B cell (primary cell): Measurements from ENCODE around the gene DOCK8. TPM values are rescaled to one million over a fixed set of nuclear protein-coding genes. Genes with fewer than 3 reads are reported as not detected.

Experiments used
- ATAC-seq: fragments of 200-7000 bp; cut with Tn5 transposase; one replicate; pipeline ENCODE4 v1.10.0; 2021; ENCODE audit warnings: low read depth, mild to moderate bottlenecking, moderate number of reproducible peaks, moderate library complexity
- CTCF ChIA-PET: fragments of 350-600 bp; sonication (Branson Sonifier 250); formaldehyde crosslinking; loops from one replicate; lab custom pipeline; 2021; ENCODE audit warnings: antibody characterized with exemption, inconsistent platforms; lab: Charles Lee
- POLR2A ChIA-PET: fragments of 350-600 bp; sonication (Branson Sonifier 250); formaldehyde crosslinking; loops from one replicate; lab custom pipeline; 2021; ENCODE audit warnings: antibody characterized with exemption; lab: Charles Lee
- DNase-seq: peaks from one replicate; pipeline ENCODE4 v3.0.0; 2013
- H2AFZ ChIP-seq: 2 replicates; pipeline ENCODE4 v1.6.1; 2012; ENCODE audit warnings: mild to moderate bottlenecking, low read depth, low read length; ENCODE audit not compliant: insufficient read depth, poor library complexity, severe bottlenecking
- H3K27ac ChIP-seq, 2 donors: 1 replicate in 1 of 2; 2 replicates in 1 of 2; pipeline ENCODE4 v1.5.1; 2012 to 2013; ENCODE audit warnings: low read length in 2 of 2, mild to moderate bottlenecking in 2 of 2, moderate library complexity in 1 of 2
- H3K27me3 ChIP-seq, 4 experiments: fragments of 200-600 bp in 1 of 4; sonication (generic) in 1 of 4; replicated peaks in 1 of 4; 1 replicate in 2 of 4; 2 replicates in 2 of 4; pipeline versions ENCODE4 v1.6.1 to v1.7.0; 2013 to 2016; ENCODE audit warnings: low read length in 3 of 4, mild to moderate bottlenecking in 2 of 4, mixed read lengths in 1 of 4, moderate library complexity in 1 of 4; ENCODE audit not compliant: insufficient read depth in 4 of 4, control insufficient read depth in 3 of 4; ENCODE audit errors: control extremely low read depth in 1 of 4
- H3K36me3 ChIP-seq, 2 experiments: replicated peaks in 1 of 2; 1 replicate in 1 of 2; 2 replicates in 1 of 2; pipeline versions ENCODE4 v1.6.1 to v1.7.1; 2013; ENCODE audit warnings: low read length in 1 of 2; ENCODE audit not compliant: insufficient read depth in 2 of 2, control insufficient read depth in 1 of 2; ENCODE audit errors: control extremely low read depth in 1 of 2, extremely low read depth in 1 of 2
- H3K4me1 ChIP-seq, 2 donors: fragments of 200-600 bp in 1 of 2; sonication (generic) in 1 of 2; 1 replicate in 1 of 2; 2 replicates in 1 of 2; pipeline versions ENCODE4 v1.5.1 to v1.6.1; 2013 to 2017; ENCODE audit warnings: low read length in 2 of 2; ENCODE audit not compliant: control insufficient read depth in 2 of 2, insufficient read depth in 2 of 2
- H3K4me2 ChIP-seq: replicated peaks from 2 replicates; pipeline ENCODE3; 2012; ENCODE audit warnings: mild to moderate bottlenecking, low read depth, low read length; ENCODE audit not compliant: poor library complexity, severe bottlenecking
- H3K4me3 ChIP-seq, 5 experiments: fragments of 200-600 bp in 1 of 5; sonication (generic) in 1 of 5; 1 replicate in 3 of 5; 2 replicates in 2 of 5; pipeline versions ENCODE4 v1.5.1 to v1.7.0; 2011 to 2016; ENCODE audit warnings: low read length in 4 of 5, mild to moderate bottlenecking in 4 of 5, low read depth in 2 of 5, control low read depth in 1 of 5, moderate library complexity in 1 of 5; ENCODE audit not compliant: insufficient read depth in 1 of 5; ENCODE audit errors: control extremely low read depth in 1 of 5, extremely low read depth in 1 of 5
- H3K79me2 ChIP-seq: fragments of 200-600 bp; sonication (generic); one replicate; pipeline ENCODE4 v1.6.0; 2016; ENCODE audit warnings: low read length; ENCODE audit not compliant: control insufficient read depth, insufficient read depth
- H3K9ac ChIP-seq: fragments of 200-600 bp; sonication (generic); 2 replicates; pipeline ENCODE4 v1.6.1; 2017; ENCODE audit warnings: mild to moderate bottlenecking, low read length, moderate library complexity
- H3K9me3 ChIP-seq, 3 donors: one replicate each; pipeline versions ENCODE4 v1.6.1 to v1.7.1; 2013; ENCODE audit warnings: low read length in 2 of 3; ENCODE audit not compliant: control insufficient read depth in 2 of 3, insufficient read depth in 1 of 3; ENCODE audit errors: control extremely low read depth in 1 of 3
- H4K20me1 ChIP-seq: 2 replicates; pipeline ENCODE4 v1.6.0; 2012; ENCODE audit warnings: mild to moderate bottlenecking, low read length; ENCODE audit not compliant: insufficient read depth, control insufficient read depth, poor library complexity, severe bottlenecking
- H3K27ac Mint-ChIP-seq: one replicate; pipeline ENCODE4 v1.8.0; 2021; ENCODE audit warnings: mixed read lengths
- H3K27me3 Mint-ChIP-seq: one replicate; pipeline ENCODE4 v1.8.0; 2021; ENCODE audit warnings: mixed read lengths
- H3K4me1 Mint-ChIP-seq: one replicate; pipeline ENCODE4 v1.8.0; 2021; ENCODE audit warnings: mixed read lengths
- H3K4me3 Mint-ChIP-seq: one replicate; pipeline ENCODE4 v1.8.0; 2021; ENCODE audit warnings: mixed read lengths
- H3K9me3 Mint-ChIP-seq: one replicate; pipeline ENCODE4 v1.8.0; 2022; ENCODE audit warnings: mixed read lengths; ENCODE audit not compliant: insufficient read depth
- CTCF ChIP-seq: fragments of 200-600 bp; IDR thresholded peaks from one replicate; pipeline ENCODE4 v1.8.0; 2022; ENCODE audit warnings: antibody characterized with exemption, mild to moderate bottlenecking
- EZH2 ChIP-seq: IDR thresholded peaks from 2 replicates; pipeline ENCODE4 v1.6.1; 2012; ENCODE audit warnings: borderline replicate concordance, low read depth, mild to moderate bottlenecking, moderate library complexity, low read length; ENCODE audit not compliant: insufficient read depth, poor library complexity, severe bottlenecking
- WGBS: methylation state at CpG from one replicate; pipeline ENCODE4 v1.1.5; 2013; ENCODE audit warnings: missing lambda C conversion rate; ENCODE audit not compliant: insufficient coverage; 5-methylcytosine and 5-hydroxymethylcytosine counted together
- intact Hi-C: fragments of 100-400 bp; cut with micrococcal nuclease; formaldehyde crosslinking; loops from one replicate; pipeline ENCODE4 v1.10.0; 2022
- polyA plus RNA-seq: library from polyadenylated mRNA; depleted of rRNA; stranded (reverse); fragments of >200 nt; gene quantifications from 2 replicates; pipeline ENCODE4 v1.2.3, GENCODE V29; 2012
- total RNA-seq, 2 donors: library from RNA; stranded (reverse); fragments of 120-200 nt in 1 of 2; gene quantifications; 1 replicate in 1 of 2; 2 replicates in 1 of 2; pipeline versions ENCODE4 v1.2.3 to v1.2.4, GENCODE V29; 2013 to 2022

Gene DOCK8
- total and polyA plus RNA-seq, 2 donors (not counting 1 experiment from before 2014, with no cell fraction given) = 47.6 to 288 TPM

GRCh38 chr9:438961-439768, 224.5 kb downstream of the DOCK8 start:
- no peak overlapping the region for H3K4me2 ChIP-seq
- H3K4me3 ChIP-seq = no peak overlapping the region
- no peak overlapping the region for H3K27ac Mint-ChIP-seq
- no peak for TF ChIP-seq CTCF
- no peak for TF ChIP-seq EZH2
- H3K27me3 ChIP-seq = no peaks in the 10 kb centered on the region
- ChIA-PET POLR2A (interaction anchor here (0.6 kb wide), 1 partner anchor 24 kb away, joined by 3 read pairs; no protein-coding TSS in a partner anchor), CTCF (interaction anchor here (0.5 kb wide), 1 partner anchor 22 kb away, joined by 3 read pairs; no protein-coding TSS in a partner anchor)
- H3K9me3 Mint-ChIP-seq = no peaks in the 10 kb centered on the region
- H4K20me1 ChIP-seq = peaks cover 5% of the 10 kb centered on the region
- no peak overlapping the region for H3K27ac ChIP-seq
- H3K4me1 Mint-ChIP-seq = no peaks in the 10 kb centered on the region
- no peaks in the 10 kb centered on the region for H3K27me3 Mint-ChIP-seq
- H2AFZ ChIP-seq = no peak overlapping the region
- no peaks in the 10 kb centered on the region for H3K79me2 ChIP-seq
- H3K4me1 ChIP-seq = no peaks in the 10 kb centered on the region
- WGBS = 91% methylated on average over 19 of the region's 20 CpGs
- ATAC-seq (no peak), DNase-seq (no peak)
- peaks cover 22 to 87% of the 10 kb centered on the region in 2 experiments for H3K36me3 ChIP-seq
- no peaks in the 10 kb centered on the region for H3K9me3 ChIP-seq
- H3K9ac ChIP-seq = no peak overlapping the region
- H3K4me3 Mint-ChIP-seq = no peak overlapping the region
- intact Hi-C loops = no loop called here

- TF ChIP-seq EZH2 (no peak), CTCF (no peak)
- ATAC-seq = no peak
- no peak overlapping the region for H3K4me3 Mint-ChIP-seq
Observed at GRCh38 chr9:441126-441525, 226.5 kb downstream of the DOCK8 start.

More at GRCh38 chr9:441126-441525, 226.5 kb downstream of the DOCK8 start:
- H3K27ac Mint-ChIP-seq = no peak overlapping the region
- no peak for DNase-seq
- ChIA-PET CTCF (no interaction called here), POLR2A (interaction anchor here (1.0 kb wide), 1 partner anchor 17 kb away, joined by 3 read pairs; no protein-coding TSS in a partner anchor)
- Histone ChIP-seq H3K27me3 (no peaks in the 10 kb centered on the region), H3K9ac (no peak overlapping the region), H3K36me3 (peaks cover 26 to 88% of the 10 kb centered on the region in 2 experiments), H3K27ac (no peak overlapping the region), H2AFZ (no peak overlapping the region), H3K4me1 (no peaks in the 10 kb centered on the region), H3K9me3 (no peaks in the 10 kb centered on the region), H3K79me2 (no peaks in the 10 kb centered on the region), H3K4me2 (no peak overlapping the region), H3K4me3 (no peak overlapping the region), H4K20me1 (peaks cover 12% of the 10 kb centered on the region)
- 100% methylated on average over 7 of the region's 7 CpGs for WGBS
- no peaks in the 10 kb centered on the region for H3K9me3 Mint-ChIP-seq
- intact Hi-C loops = no loop called here
- H3K4me1 Mint-ChIP-seq = no peaks in the 10 kb centered on the region
- no peaks in the 10 kb centered on the region for H3K27me3 Mint-ChIP-seq
